CD4-positive, CD25-positive, alpha-beta regulatory T cell (primary cell): ENCODE results near the gene UGGT2. TPM values are rescaled to one million over a fixed set of nuclear protein-coding genes. Genes with fewer than 3 reads are reported as not detected.

Source experiments
- ATAC-seq, 2 donors: fragments of 150-1000 bp; cut with Tn5 transposase; one replicate each; pipeline ENCODE4 v1.10.0; 2021; ENCODE audit warnings: low read depth in 2 of 2, moderate number of reproducible peaks in 2 of 2, moderate library complexity in 1 of 2
- DNase-seq, 3 donors: peaks; one replicate each; pipeline versions ENCODE4 v3.0.0 to v3.0.0-alpha.2; 2012 to 2022; ENCODE audit warnings: mixed read lengths in 1 of 3
- H3K27ac ChIP-seq: one replicate; pipeline ENCODE4 v1.7.0; 2013; ENCODE audit warnings: mild to moderate bottlenecking, low read length; ENCODE audit not compliant: insufficient read depth, poor library complexity, severe bottlenecking
- H3K27me3 ChIP-seq: one replicate; pipeline ENCODE4 v1.7.0; 2013; ENCODE audit warnings: low read length; ENCODE audit not compliant: control insufficient read depth, insufficient read depth
- H3K36me3 ChIP-seq: one replicate; pipeline ENCODE4 v1.7.0; 2013; ENCODE audit warnings: mild to moderate bottlenecking, low read length, moderate library complexity; ENCODE audit not compliant: control insufficient read depth, insufficient read depth
- H3K4me1 ChIP-seq: 2 replicates; pipeline ENCODE4 v1.7.0; 2013; ENCODE audit warnings: mild to moderate bottlenecking, low read length; ENCODE audit not compliant: insufficient read depth, control insufficient read depth, poor library complexity, severe bottlenecking
- H3K4me3 ChIP-seq: one replicate; pipeline ENCODE4 v1.7.0; 2013; ENCODE audit warnings: low read depth, mild to moderate bottlenecking, low read length, moderate library complexity
- H3K9me3 ChIP-seq, 2 experiments: 1 replicate in 1 of 2; 2 replicates in 1 of 2; pipeline ENCODE4 v1.7.0; 2013; ENCODE audit warnings: low read length in 2 of 2, mild to moderate bottlenecking in 1 of 2, moderate library complexity in 1 of 2; ENCODE audit not compliant: control insufficient read depth in 2 of 2
- H3K27ac Mint-ChIP-seq, 3 donors: one replicate each; pipeline ENCODE4 v1.8.0; 2020 to 2022; ENCODE audit warnings: mild to moderate bottlenecking in 3 of 3, mixed read lengths in 3 of 3, moderate library complexity in 2 of 3
- H3K27me3 Mint-ChIP-seq: one replicate; pipeline ENCODE4 v1.8.0; 2022; ENCODE audit warnings: mild to moderate bottlenecking, mixed read lengths
- H3K36me3 Mint-ChIP-seq: one replicate; pipeline ENCODE4 v1.8.0; 2020; ENCODE audit warnings: mixed read lengths
- H3K4me1 Mint-ChIP-seq, 4 donors: one replicate each; pipeline ENCODE4 v1.8.0; 2020 to 2022; ENCODE audit warnings: mixed read lengths in 4 of 4, mild to moderate bottlenecking in 1 of 4
- H3K4me3 Mint-ChIP-seq, 4 donors: one replicate each; pipeline ENCODE4 v1.8.0; 2020 to 2022; ENCODE audit warnings: mild to moderate bottlenecking in 4 of 4, mixed read lengths in 4 of 4, moderate library complexity in 3 of 4
- H3K9me3 Mint-ChIP-seq, 7 donors: one replicate each; pipeline ENCODE4 v1.8.0; 2020 to 2022; ENCODE audit warnings: mixed read lengths in 7 of 7, mild to moderate bottlenecking in 3 of 7, moderate library complexity in 2 of 7
- polyA plus RNA-seq, 4 donors: library from polyadenylated mRNA; unstranded; fragments of 300-500 nt; fragmentation: Illumina TruSeq; gene quantifications; one replicate each; pipeline ENCODE4 v1.2.3, GENCODE V29; 2021
- total RNA-seq: library from RNA; stranded (reverse); gene quantifications from one replicate; pipeline ENCODE4 v1.2.3, GENCODE V29; 2022

The UGGT2 gene
- total and polyA plus RNA-seq, 5 donors from 2014 or later = 0.08 to 0.47 TPM; not detected in 3

- H3K36me3 Mint-ChIP-seq = no peaks in the 10 kb centered on the region
- peaks cover 0 to 7% (median 0%) of the 10 kb centered on the region in 4 donors for H3K4me1 Mint-ChIP-seq
- DNase-seq = no peak
- peak overlapping the region in 1 of 3 donors; percentile 4 for H3K27ac Mint-ChIP-seq
- Histone ChIP-seq H3K27me3 (peaks cover 26% of the 10 kb centered on the region), H3K4me3 (no peak overlapping the region), H3K27ac (no peak overlapping the region), H3K9me3 (no peaks in the 10 kb centered on the region), H3K36me3 (no peaks in the 10 kb centered on the region), H3K4me1 (no peaks in the 10 kb centered on the region)
- H3K27me3 Mint-ChIP-seq = peaks cover 44% of the 10 kb centered on the region
- no peak for ATAC-seq
- peaks cover 0 to 10% (median 1%) of the 10 kb centered on the region in 7 donors for H3K9me3 Mint-ChIP-seq
- H3K4me3 Mint-ChIP-seq = no peak overlapping the region
Observed at GRCh38 chr13:96089139-96089538, 35.9 kb upstream of the UGGT2 start.

- H3K36me3 ChIP-seq = no peaks in the 10 kb centered on the region
- H3K9me3 Mint-ChIP-seq = peaks cover 0 to 10% (median 1%) of the 10 kb centered on the region in 7 donors
- H3K36me3 Mint-ChIP-seq = no peaks in the 10 kb centered on the region
- no peak for DNase-seq
- ATAC-seq = no peak
- no peaks in the 10 kb centered on the region for H3K4me1 ChIP-seq
- no peak overlapping the region for H3K27ac Mint-ChIP-seq
- peaks cover 17% of the 10 kb centered on the region for H3K27me3 ChIP-seq
- peaks cover 28% of the 10 kb centered on the region for H3K27me3 Mint-ChIP-seq
- peaks cover 0 to 4% (median 0%) of the 10 kb centered on the region in 4 donors for H3K4me1 Mint-ChIP-seq
- H3K27ac ChIP-seq = no peak overlapping the region
- H3K9me3 ChIP-seq = no peaks in the 10 kb centered on the region
- no peak overlapping the region for H3K4me3 Mint-ChIP-seq
- H3K4me3 ChIP-seq = no peak overlapping the region
Observed at GRCh38 chr13:96086736-96087135, 33.5 kb upstream of the UGGT2 start.

DNA sequence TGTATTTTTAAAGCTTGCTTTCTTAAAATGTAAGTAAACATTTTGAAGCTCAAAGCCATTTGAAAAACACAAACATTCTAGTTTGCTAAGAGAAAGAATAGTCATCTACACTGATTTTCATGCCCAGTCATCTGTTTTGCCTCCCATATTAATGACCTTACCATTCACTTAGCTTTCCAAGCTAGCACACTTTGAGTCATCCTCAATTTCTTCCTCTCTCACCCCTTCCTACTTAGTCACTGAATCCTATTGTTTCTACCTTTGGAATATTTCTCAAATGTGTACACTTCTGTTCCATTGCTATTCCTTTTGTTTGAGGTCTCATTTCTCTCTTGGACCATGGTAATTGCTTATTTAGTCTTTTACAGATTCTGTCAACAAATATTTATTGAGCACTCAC, 29.4 kb upstream of the UGGT2 start:
- no peak for ATAC-seq
- H3K27ac Mint-ChIP-seq = no peak overlapping the region
- Histone ChIP-seq H3K36me3 (no peaks in the 10 kb centered on the region), H3K4me3 (no peak overlapping the region), H3K9me3 (no peaks in the 10 kb centered on the region), H3K27me3 (peaks cover 2% of the 10 kb centered on the region), H3K4me1 (no peaks in the 10 kb centered on the region), H3K27ac (no peak overlapping the region)
- H3K9me3 Mint-ChIP-seq = peaks cover 0 to 13% (median 1%) of the 10 kb centered on the region in 7 donors
- H3K4me3 Mint-ChIP-seq = no peak overlapping the region
- no peak for DNase-seq
- H3K36me3 Mint-ChIP-seq = no peaks in the 10 kb centered on the region
- H3K4me1 Mint-ChIP-seq = no peaks in the 10 kb centered on the region
- H3K27me3 Mint-ChIP-seq = peaks cover 5% of the 10 kb centered on the region

DNA sequence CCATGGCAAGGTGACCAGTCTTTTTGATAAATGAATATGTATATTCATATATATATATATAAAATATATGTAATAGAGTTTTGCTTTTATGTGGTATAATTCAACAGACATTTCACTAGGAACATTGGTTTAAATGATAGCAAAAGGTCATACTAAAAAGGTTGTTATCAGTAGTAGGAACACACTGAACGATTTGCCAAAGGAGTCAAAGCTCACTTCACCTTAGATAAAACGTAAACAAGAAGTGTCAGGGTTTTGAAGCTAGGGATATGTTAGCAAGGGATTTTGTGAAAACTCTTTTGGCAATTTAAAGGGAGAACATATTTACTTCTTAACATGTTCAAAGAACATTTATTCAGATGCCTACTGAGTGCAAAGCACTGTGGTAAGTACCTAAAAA, 28.7 kb upstream of the UGGT2 start:
- Mint-ChIP-seq H3K27ac (no peak overlapping the region), H3K27me3 (peaks cover 5% of the 10 kb centered on the region), H3K4me3 (no peak overlapping the region), H3K4me1 (no peaks in the 10 kb centered on the region), H3K9me3 (peaks cover 0 to 13% (median 0%) of the 10 kb centered on the region in 7 donors), H3K36me3 (no peaks in the 10 kb centered on the region)
- DNase-seq (no peak), ATAC-seq (no peak)
- H3K27ac ChIP-seq = no peak overlapping the region
- H3K27me3 ChIP-seq = no peaks in the 10 kb centered on the region
- no peaks in the 10 kb centered on the region for H3K9me3 ChIP-seq
- H3K4me3 ChIP-seq = no peak overlapping the region
- H3K4me1 ChIP-seq = no peaks in the 10 kb centered on the region
- H3K36me3 ChIP-seq = no peaks in the 10 kb centered on the region

DNA sequence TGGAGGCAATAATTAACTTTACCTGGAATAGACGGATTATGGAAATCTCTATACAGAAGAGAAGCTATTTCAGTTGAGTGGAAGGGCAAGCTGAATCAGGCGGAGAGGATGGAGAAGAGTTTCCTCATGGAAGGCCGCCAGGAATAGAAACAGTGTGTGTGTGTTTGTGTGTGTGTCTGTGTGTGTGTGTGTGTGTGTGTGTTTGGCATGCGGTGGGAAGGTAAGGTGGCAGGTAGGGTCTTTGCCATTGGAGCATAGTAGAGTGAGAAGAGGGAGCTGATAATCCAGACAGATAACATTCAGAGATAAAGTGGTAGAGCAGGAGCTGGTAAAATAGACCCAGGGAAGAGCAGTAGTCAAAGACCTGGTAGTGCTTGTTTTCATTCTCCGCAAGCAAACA, 27.5 kb upstream of the UGGT2 start:
- no peak overlapping the region for H3K4me3 ChIP-seq
- Mint-ChIP-seq H3K27ac (no peak overlapping the region), H3K36me3 (no peaks in the 10 kb centered on the region), H3K27me3 (no peaks in the 10 kb centered on the region), H3K9me3 (peaks cover 0 to 13% (median 0%) of the 10 kb centered on the region in 7 donors), H3K4me1 (no peaks in the 10 kb centered on the region), H3K4me3 (no peak overlapping the region)
- no peak overlapping the region for H3K27ac ChIP-seq
- H3K4me1 ChIP-seq = no peaks in the 10 kb centered on the region
- DNase-seq (no peak), ATAC-seq (no peak)
- no peaks in the 10 kb centered on the region for H3K36me3 ChIP-seq
- H3K27me3 ChIP-seq = no peaks in the 10 kb centered on the region
- H3K9me3 ChIP-seq = no peaks in the 10 kb centered on the region

- Histone ChIP-seq H3K9me3 (no peaks in the 10 kb centered on the region), H3K27me3 (no peaks in the 10 kb centered on the region), H3K4me3 (no peak overlapping the region), H3K36me3 (no peaks in the 10 kb centered on the region), H3K27ac (no peak overlapping the region), H3K4me1 (no peaks in the 10 kb centered on the region)
- Mint-ChIP-seq H3K9me3 (peaks cover 0 to 9% (median 0%) of the 10 kb centered on the region in 7 donors), H3K27me3 (no peaks in the 10 kb centered on the region), H3K4me1 (no peaks in the 10 kb centered on the region), H3K4me3 (no peak overlapping the region), H3K36me3 (no peaks in the 10 kb centered on the region), H3K27ac (no peak overlapping the region)
- DNase-seq = no peak
- ATAC-seq = no peak
Observed at GRCh38 chr13:96075953-96076543, 22.8 kb upstream of the UGGT2 start.

- H3K36me3 ChIP-seq = no peaks in the 10 kb centered on the region
- H3K4me1 ChIP-seq = no peaks in the 10 kb centered on the region
- H3K4me1 Mint-ChIP-seq = no peaks in the 10 kb centered on the region
- H3K4me3 Mint-ChIP-seq = no peak overlapping the region
- H3K27me3 ChIP-seq = no peaks in the 10 kb centered on the region
- ATAC-seq = no peak
- H3K9me3 ChIP-seq = no peaks in the 10 kb centered on the region
- no peak overlapping the region for H3K4me3 ChIP-seq
- H3K27me3 Mint-ChIP-seq = no peaks in the 10 kb centered on the region
- no peak overlapping the region for H3K27ac Mint-ChIP-seq
- no peaks in the 10 kb centered on the region for H3K36me3 Mint-ChIP-seq
- DNase-seq = no peak
- H3K9me3 Mint-ChIP-seq = peaks cover 1 to 10% (median 3%) of the 10 kb centered on the region in 7 donors
- no peak overlapping the region for H3K27ac ChIP-seq
Observed at GRCh38 chr13:96072392-96072791, 19.2 kb upstream of the UGGT2 start.

DNA sequence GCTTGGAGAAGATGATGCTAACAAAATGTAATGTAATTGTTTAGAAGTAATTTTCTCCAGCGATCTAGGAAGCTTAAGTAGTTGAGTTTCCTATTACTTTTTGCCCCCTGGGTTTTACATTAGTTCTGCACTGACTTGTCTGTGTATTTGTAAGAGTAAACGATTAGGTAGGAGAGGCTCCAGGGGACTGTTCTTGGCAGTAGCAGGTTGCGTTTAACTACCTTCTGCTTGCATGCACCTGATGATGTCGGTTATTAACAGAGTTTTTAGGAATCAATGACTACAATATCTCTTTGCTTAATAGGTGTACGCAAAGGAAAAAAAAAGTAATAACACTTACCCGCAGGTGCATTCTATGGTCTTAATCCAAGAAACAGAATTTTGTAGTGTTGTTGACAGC, 18.3 kb upstream of the UGGT2 start:
- no peak overlapping the region for H3K27ac Mint-ChIP-seq
- H3K4me3 Mint-ChIP-seq = no peak overlapping the region
- H3K9me3 Mint-ChIP-seq = peaks cover 0 to 10% (median 3%) of the 10 kb centered on the region in 7 donors
- H3K9me3 ChIP-seq = no peaks in the 10 kb centered on the region
- DNase-seq (no peak), ATAC-seq (no peak)
- H3K27ac ChIP-seq = no peak overlapping the region
- H3K36me3 ChIP-seq = no peaks in the 10 kb centered on the region
- H3K36me3 Mint-ChIP-seq = no peaks in the 10 kb centered on the region
- no peak overlapping the region for H3K4me3 ChIP-seq
- no peaks in the 10 kb centered on the region for H3K27me3 Mint-ChIP-seq
- no peaks in the 10 kb centered on the region for H3K27me3 ChIP-seq
- no peaks in the 10 kb centered on the region for H3K4me1 Mint-ChIP-seq
- H3K4me1 ChIP-seq = no peaks in the 10 kb centered on the region
